ENCODE results near the gene SEMA3B.
A peak's percentile ranks its signal among the peaks of the same experiment; 100 is the strongest.

The SEMA3B gene

GRCh38 chr3:50317300-50317699, 48.4 kb downstream of the SEMA3B start:
- DNase-seq (ENCODE audit: low read depth) = no peak

GRCh38 chr3:50318163-50318562, 49.2 kb downstream of the SEMA3B start:
- DNase-seq (ENCODE audit: low read depth) = no peak

GRCh38 chr3:50318615-50319014, 49.7 kb downstream of the SEMA3B start:
- DNase-seq (ENCODE audit: low read depth) = no peak

- DNase-seq (ENCODE audit: low read depth) = no peak
Observed at GRCh38 chr3:50319181-50319893, 50.4 kb downstream of the SEMA3B start.

GRCh38 chr3:50319894-50320625, 51.1 kb downstream of the SEMA3B start:
- DNase-seq (ENCODE audit: low read depth) = no peak

GRCh38 chr3:50320853-50321335, 51.9 kb downstream of the SEMA3B start:
- no peak for DNase-seq (ENCODE audit: low read depth)

GRCh38 chr3:50321336-50322114, 52.6 kb downstream of the SEMA3B start:
- peak; percentile 66 for DNase-seq (ENCODE audit: low read depth)

- no peak for DNase-seq (ENCODE audit: low read depth)
Observed at GRCh38 chr3:50322115-50322385, 53.1 kb downstream of the SEMA3B start.

GRCh38 chr3:50322386-50323091, 53.6 kb downstream of the SEMA3B start, which contains the start of gene HYAL2:
Gene HYAL2, minus strand, starts transcription at chr3:50322745. Its CDS starts 2,256 bp downstream, at chr3:50320489.
- DNase-seq (ENCODE audit: low read depth) = no peak

GRCh38 chr3:50323092-50323600, 54.2 kb downstream of the SEMA3B start:
- DNase-seq (ENCODE audit: low read depth) = no peak

- DNase-seq (ENCODE audit: low read depth) = no peak
Observed at GRCh38 chr3:50323614-50324199, 54.8 kb downstream of the SEMA3B start.

GRCh38 chr3:50324351-50325112, 55.6 kb downstream of the SEMA3B start:
- DNase-seq (ENCODE audit: low read depth) = no peak

GRCh38 chr3:50325113-50325480, 56.1 kb downstream of the SEMA3B start:
- no peak for DNase-seq (ENCODE audit: low read depth)

GRCh38 chr3:50325497-50326181, 56.7 kb downstream of the SEMA3B start:
- no peak for DNase-seq (ENCODE audit: low read depth)

GRCh38 chr3:50326182-50326541, 57.2 kb downstream of the SEMA3B start:
- DNase-seq (ENCODE audit: low read depth) = no peak

GRCh38 chr3:50327129-50327528, 58.2 kb downstream of the SEMA3B start:
- no peak for DNase-seq (ENCODE audit: low read depth)
